Vagina (tissue), 2 donors: Measurements from ENCODE around the gene CD74. TPM values are rescaled to one million over a fixed set of nuclear protein-coding genes. Genes with fewer than 3 reads are reported as not detected.

Experiments used
- DNase-seq, 2 donors: peaks; one replicate each; pipeline ENCODE4 v3.0.0-alpha.2; 2017; ENCODE audit errors: extremely low spot score in 2 of 2
- H3K27ac ChIP-seq: fragments of 200-600 bp; sonication (generic); one replicate; pipeline ENCODE4 v1.5.1; 2019
- H3K27me3 ChIP-seq: fragments of 200-600 bp; sonication (generic); one replicate; pipeline ENCODE4 v1.5.1; 2019
- H3K36me3 ChIP-seq, 2 donors: fragments of 200-600 bp; sonication (generic); one replicate each; pipeline ENCODE4 v1.5.1; 2017 to 2019
- H3K4me1 ChIP-seq: fragments of 200-600 bp; sonication (generic); one replicate; pipeline ENCODE4 v1.5.1; 2019
- H3K4me3 ChIP-seq, 2 donors: fragments of 200-600 bp; sonication (generic); 1 replicate in 1 of 2; 2 replicates in 1 of 2; pipeline ENCODE4 v1.5.1; 2016 to 2019
- H3K9me3 ChIP-seq: fragments of 200-600 bp; sonication (generic); one replicate; pipeline ENCODE4 v1.5.1; 2019
- CTCF ChIP-seq, 3 experiments: fragments of 450-650 bp in 2 of 3; fragments of 200-600 bp in 1 of 3; sonication (generic) in 1 of 3; IDR thresholded peaks; one replicate each; pipeline ENCODE4 v1.5.1; 2017 to 2019; ENCODE audit warnings: antibody characterized with exemption in 3 of 3, mild to moderate bottlenecking in 2 of 3, moderate library complexity in 2 of 3
- POLR2A ChIP-seq, 2 donors: fragments of 450-650 bp; IDR thresholded peaks; one replicate each; pipeline ENCODE4 v1.6.1; 2017; ENCODE audit warnings: antibody characterized with exemption in 2 of 2, mild to moderate bottlenecking in 2 of 2, moderate library complexity in 2 of 2
- POLR2AphosphoS5 ChIP-seq, 2 donors: sonication (generic); formaldehyde crosslinking; IDR thresholded peaks; one replicate each; pipeline ENCODE4 v1.9.0; 2017; ENCODE audit warnings: antibody characterized with exemption in 2 of 2, mild to moderate bottlenecking in 2 of 2, low read depth in 1 of 2; ENCODE audit not compliant: insufficient read depth in 1 of 2
- intact Hi-C: fragments of 100-400 bp; cut with DNase I; formaldehyde crosslinking; loops from one replicate; pipeline ENCODE4 v1.15.1; 2023
- total RNA-seq: library from RNA; depleted of rRNA; stranded (reverse); fragments of >200 nt; gene quantifications from one replicate; pipeline ENCODE4 v1.2.3, GENCODE V29; 2016

CD74 gene
- total RNA-seq, 1 donor from 2014 or later = 530 TPM

DNA sequence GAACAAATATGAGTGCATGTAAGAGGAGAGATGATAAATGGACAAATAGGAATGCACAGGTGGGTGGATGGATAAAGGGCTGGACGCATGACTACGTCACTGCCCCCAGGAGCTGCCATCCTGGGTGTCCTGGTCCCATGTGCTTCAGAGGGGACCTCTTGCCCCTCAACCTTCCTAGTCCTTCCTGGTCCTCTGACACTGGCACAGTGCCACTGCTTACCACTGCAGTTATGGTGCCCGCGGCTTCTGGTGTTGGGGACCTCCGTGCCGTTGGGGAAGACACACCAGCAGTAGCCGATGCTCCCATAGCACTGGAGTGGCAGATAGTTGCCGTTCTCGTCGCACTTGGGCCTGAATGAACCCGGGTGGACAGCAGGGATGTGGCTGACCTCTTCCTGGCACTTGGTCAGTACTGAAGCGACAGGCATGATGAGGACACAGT is 9.8 kb downstream of the CD74 start:
- H3K4me3 ChIP-seq = no peak overlapping the region
- no peaks in the 10 kb centered on the region for H3K27me3 ChIP-seq
- no peak overlapping the region for H3K27ac ChIP-seq
- peaks cover 0 to 15% of the 10 kb centered on the region in 2 donors for H3K36me3 ChIP-seq
- no peak for TF ChIP-seq POLR2A (IDR thresholded peaks at IDR 0.05)
- no peak for TF ChIP-seq CTCF (IDR thresholded peaks at IDR 0.05)
- TF ChIP-seq POLR2AphosphoS5 (IDR thresholded peaks at IDR 0.05; ENCODE audit: insufficient read depth in 1 of 2, low read depth in 1 of 2) = no peak
- H3K4me1 ChIP-seq = no peaks in the 10 kb centered on the region
- no peak for DNase-seq
- no peaks in the 10 kb centered on the region for H3K9me3 ChIP-seq
- intact Hi-C loops = no loop called here

GRCh38 chr5:150402229-150402773 is 10.4 kb downstream of the CD74 start:
- Histone ChIP-seq H3K27ac (no peak overlapping the region), H3K36me3 (peaks cover 0 to 15% of the 10 kb centered on the region in 2 donors), H3K9me3 (no peaks in the 10 kb centered on the region), H3K4me1 (no peaks in the 10 kb centered on the region), H3K4me3 (no peak overlapping the region), H3K27me3 (no peaks in the 10 kb centered on the region)
- TF ChIP-seq POLR2A (IDR thresholded peaks at IDR 0.05) (no peak), POLR2AphosphoS5 (IDR thresholded peaks at IDR 0.05; ENCODE audit: insufficient read depth in 1 of 2, low read depth in 1 of 2) (no peak)
- intact Hi-C loops = no loop called here
- no peak for DNase-seq

- Histone ChIP-seq H3K27ac (no peak overlapping the region), H3K36me3 (peaks cover 0 to 15% of the 10 kb centered on the region in 2 donors), H3K4me1 (no peaks in the 10 kb centered on the region)
Observed at GRCh38 chr5:150401376-150402228, 11.1 kb downstream of the CD74 start.

DNA sequence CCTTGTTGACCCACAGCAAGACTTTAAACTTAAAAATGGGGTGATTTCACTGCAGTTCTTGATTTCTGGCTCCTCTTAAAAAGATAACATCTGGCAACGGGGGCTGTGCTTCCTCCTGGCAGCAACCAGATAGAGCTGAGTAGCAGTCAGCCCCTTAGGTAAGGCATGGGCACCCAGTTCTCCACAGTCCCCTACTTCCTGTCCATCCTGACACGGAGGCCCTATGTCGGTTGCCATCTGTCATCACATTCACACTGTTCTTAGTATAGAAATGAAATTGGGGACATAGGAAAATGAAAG is 11.7 kb downstream of the CD74 start:
- no peaks in the 10 kb centered on the region for H3K4me1 ChIP-seq
- no peak for DNase-seq
- intact Hi-C loops = no loop called here
- H3K9me3 ChIP-seq = no peaks in the 10 kb centered on the region
- no peak overlapping the region for H3K4me3 ChIP-seq
- TF ChIP-seq POLR2AphosphoS5 (IDR thresholded peaks at IDR 0.05; ENCODE audit: insufficient read depth in 1 of 2, low read depth in 1 of 2) (no peak), POLR2A (IDR thresholded peaks at IDR 0.05) (no peak), CTCF (IDR thresholded peaks at IDR 0.05) (no peak)
- peaks cover 0 to 20% of the 10 kb centered on the region in 2 donors for H3K36me3 ChIP-seq
- no peak overlapping the region for H3K27ac ChIP-seq
- no peaks in the 10 kb centered on the region for H3K27me3 ChIP-seq

More at GRCh38 chr5:150401376-150402228, 11.1 kb downstream of the CD74 start:
- intact Hi-C loops = no loop called here
- no peak for DNase-seq
- Histone ChIP-seq H3K9me3 (no peaks in the 10 kb centered on the region), H3K27me3 (no peaks in the 10 kb centered on the region), H3K4me3 (no peak overlapping the region)
- no peak for TF ChIP-seq POLR2AphosphoS5 (IDR thresholded peaks at IDR 0.05; ENCODE audit: insufficient read depth in 1 of 2, low read depth in 1 of 2)
- no peak for TF ChIP-seq CTCF (IDR thresholded peaks at IDR 0.05)
- TF ChIP-seq POLR2A (IDR thresholded peaks at IDR 0.05) = no peak

GRCh38 chr5:150400316-150401075 is 12.2 kb downstream of the CD74 start:
- no peak for TF ChIP-seq CTCF (IDR thresholded peaks at IDR 0.05)
- TF ChIP-seq POLR2A (IDR thresholded peaks at IDR 0.05) = no peak
- TF ChIP-seq POLR2AphosphoS5 (IDR thresholded peaks at IDR 0.05; ENCODE audit: insufficient read depth in 1 of 2, low read depth in 1 of 2) = no peak
- no peaks in the 10 kb centered on the region for H3K27me3 ChIP-seq
- H3K36me3 ChIP-seq = peaks cover 0 to 25% of the 10 kb centered on the region in 2 donors
- DNase-seq = no peak
- H3K27ac ChIP-seq = no peak overlapping the region
- H3K9me3 ChIP-seq = no peaks in the 10 kb centered on the region
- intact Hi-C loops = no loop called here
- no peak overlapping the region for H3K4me3 ChIP-seq
- H3K4me1 ChIP-seq = no peaks in the 10 kb centered on the region
